ENCODE results near the gene CREB3L2.
"Not testable (repeated sequence)": the region's sequence is repeated elsewhere in the genome, so short reads cannot be mapped to it uniquely, and the experiment has no call there.

GRCh38 chr7:137968339-137968738, 33.5 kb downstream of the CREB3L2 start:
- TF ChIP-seq, protein P1, sequence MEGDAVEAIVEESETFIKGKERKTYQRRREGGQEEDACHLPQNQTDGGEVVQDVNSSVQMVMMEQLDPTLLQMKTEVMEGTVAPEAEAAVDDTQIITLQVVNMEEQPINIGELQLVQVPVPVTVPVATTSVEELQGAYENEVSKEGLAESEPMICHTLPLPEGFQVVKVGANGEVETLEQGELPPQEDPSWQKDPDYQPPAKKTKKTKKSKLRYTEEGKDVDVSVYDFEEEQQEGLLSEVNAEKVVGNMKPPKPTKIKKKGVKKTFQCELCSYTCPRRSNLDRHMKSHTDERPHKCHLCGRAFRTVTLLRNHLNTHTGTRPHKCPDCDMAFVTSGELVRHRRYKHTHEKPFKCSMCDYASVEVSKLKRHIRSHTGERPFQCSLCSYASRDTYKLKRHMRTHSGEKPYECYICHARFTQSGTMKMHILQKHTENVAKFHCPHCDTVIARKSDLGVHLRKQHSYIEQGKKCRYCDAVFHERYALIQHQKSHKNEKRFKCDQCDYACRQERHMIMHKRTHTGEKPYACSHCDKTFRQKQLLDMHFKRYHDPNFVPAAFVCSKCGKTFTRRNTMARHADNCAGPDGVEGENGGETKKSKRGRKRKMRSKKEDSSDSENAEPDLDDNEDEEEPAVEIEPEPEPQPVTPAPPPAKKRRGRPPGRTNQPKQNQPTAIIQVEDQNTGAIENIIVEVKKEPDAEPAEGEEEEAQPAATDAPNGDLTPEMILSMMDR (IDR thresholded peaks at IDR 0.05) = not testable (repeated sequence)
- TF ChIP-seq POLR2A (IDR thresholded peaks at IDR 0.05) = not testable (repeated sequence)
